ES-I3 (cell line): ENCODE data around the gene DENND6B.
A peak's percentile ranks its signal among the peaks of the same experiment; 100 is the strongest.

Experiments used
- H3K36me3 ChIP-seq: 2 replicates; pipeline ENCODE4 v1.6.1; 2013; ENCODE audit warnings: mild to moderate bottlenecking, low read length, control low read depth, moderate library complexity; ENCODE audit not compliant: insufficient read depth
- H3K4me1 ChIP-seq: 2 replicates; pipeline ENCODE4 v1.6.1; 2013; ENCODE audit warnings: mild to moderate bottlenecking, control low read depth, low read length; ENCODE audit not compliant: insufficient read depth
- H3K9ac ChIP-seq: 2 replicates; pipeline ENCODE4 v1.6.1; 2013; ENCODE audit warnings: low read depth, mild to moderate bottlenecking, low read length, moderate library complexity
- H3K9me3 ChIP-seq: 2 replicates; pipeline ENCODE4 v1.6.1; 2013; ENCODE audit warnings: mild to moderate bottlenecking, low read length, moderate library complexity; ENCODE audit not compliant: control insufficient read depth, insufficient read depth

The DENND6B gene

DNA sequence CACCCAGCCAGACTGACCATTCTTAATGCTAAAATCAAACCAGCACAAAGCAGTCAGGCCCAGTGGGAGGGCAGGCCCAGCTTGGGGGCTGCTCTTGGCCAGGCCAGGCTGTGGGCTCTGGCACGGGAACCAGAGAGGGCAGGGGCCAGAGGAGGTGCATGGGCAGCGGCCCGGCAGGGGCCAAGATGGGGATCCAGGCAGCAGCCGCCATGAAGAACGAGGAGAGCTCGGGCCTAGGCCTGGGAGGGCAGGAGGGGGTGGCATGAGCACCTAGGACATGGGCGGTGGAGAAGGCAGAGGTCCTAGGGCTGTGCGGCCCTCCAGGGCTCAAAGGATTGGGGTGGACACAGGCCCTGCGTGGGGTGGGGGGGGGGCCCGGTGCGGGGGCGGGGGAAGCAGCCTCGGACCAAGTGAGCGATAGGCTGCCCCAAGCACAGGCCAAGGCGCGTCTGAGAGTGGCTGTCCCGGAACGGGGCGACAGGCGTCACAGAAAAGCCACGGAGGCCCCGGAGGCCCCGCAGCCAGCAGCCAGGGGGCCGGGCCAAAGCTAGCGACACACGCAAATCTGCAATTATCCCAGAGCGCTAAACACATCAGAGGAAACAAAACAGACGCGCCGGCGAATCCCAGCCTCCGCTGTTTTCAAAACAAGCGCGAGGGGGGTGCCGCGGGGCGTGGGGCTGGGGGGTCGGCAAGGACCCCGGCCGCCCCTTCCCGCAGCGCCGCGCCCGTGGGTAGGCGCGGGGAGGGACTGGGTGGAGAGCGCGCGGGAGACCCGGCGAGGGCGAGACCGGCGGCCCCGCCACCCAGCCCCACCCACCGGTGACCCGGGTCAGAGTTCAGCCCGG lies 27.7 kb downstream of the DENND6B start:
- Histone ChIP-seq H3K36me3 (no peaks in the 10 kb centered on the region), H3K4me1 (peaks cover 9% of the 10 kb centered on the region), H3K9me3 (no peaks in the 10 kb centered on the region), H3K9ac (peak overlapping the region; percentile 43; the same call in 1 of the 2 replicates)

DNA sequence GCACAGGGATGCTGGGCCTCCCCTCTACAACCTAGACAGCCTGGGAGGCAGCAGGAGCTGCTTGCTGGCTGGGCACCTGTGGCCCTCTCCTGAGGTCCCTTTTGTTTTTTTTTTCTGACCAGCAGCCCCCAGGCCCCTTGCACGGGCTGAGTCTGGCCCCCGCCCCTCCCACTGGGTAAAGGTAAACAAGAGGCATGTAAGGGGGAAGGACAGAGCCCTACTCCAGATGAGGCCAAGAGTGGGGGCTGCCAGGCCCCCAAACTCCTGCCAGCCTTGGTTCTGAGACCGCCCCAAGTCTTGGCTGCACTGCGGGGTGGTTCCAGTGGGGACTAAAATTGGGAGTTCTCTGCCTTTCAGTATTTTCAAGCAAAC lies 28.6 kb downstream of the DENND6B start:
- Histone ChIP-seq H3K9me3 (no peaks in the 10 kb centered on the region), H3K36me3 (no peaks in the 10 kb centered on the region), H3K4me1 (peaks cover 14% of the 10 kb centered on the region), H3K9ac (no peak overlapping the region)

DNA sequence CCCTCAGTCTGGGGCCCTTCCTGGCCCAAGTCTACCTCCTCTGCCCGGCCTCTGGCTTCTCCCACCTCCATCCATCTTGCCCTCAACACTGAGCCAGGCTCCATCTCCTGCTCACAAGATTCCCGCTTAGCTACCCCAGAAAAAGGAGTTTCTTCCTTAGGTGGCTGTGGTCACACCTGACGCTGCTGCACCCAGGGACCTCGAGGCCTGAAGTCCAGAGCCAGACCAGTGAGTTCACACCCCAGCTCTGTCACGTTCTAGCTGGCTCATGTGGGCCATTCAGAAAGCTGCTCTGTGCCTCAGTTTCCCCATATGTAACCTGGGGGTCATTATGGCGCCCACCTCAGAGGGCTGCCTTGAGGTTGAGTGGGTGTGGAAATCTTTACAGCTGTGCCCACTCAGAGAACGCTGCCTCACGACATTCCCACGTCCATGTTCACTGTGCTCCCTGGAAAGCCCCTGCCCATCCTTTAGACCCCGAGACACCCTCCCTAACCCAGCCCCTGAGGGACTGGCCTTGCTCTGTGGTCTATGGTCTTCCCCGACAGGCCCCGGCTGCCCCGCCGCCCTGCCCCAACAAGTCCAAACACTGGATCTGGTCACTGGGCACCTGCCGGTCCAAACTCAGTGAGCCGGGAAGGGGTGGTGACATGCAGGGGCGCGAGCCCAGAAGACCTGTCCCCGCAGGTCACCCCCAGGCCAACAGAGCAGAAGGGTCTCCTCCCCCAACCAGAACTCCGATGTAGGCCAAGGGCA lies 29.1 kb downstream of the DENND6B start:
- Histone ChIP-seq H3K9me3 (no peaks in the 10 kb centered on the region), H3K9ac (no peak overlapping the region), H3K4me1 (peaks cover 19% of the 10 kb centered on the region), H3K36me3 (no peaks in the 10 kb centered on the region)

DNA sequence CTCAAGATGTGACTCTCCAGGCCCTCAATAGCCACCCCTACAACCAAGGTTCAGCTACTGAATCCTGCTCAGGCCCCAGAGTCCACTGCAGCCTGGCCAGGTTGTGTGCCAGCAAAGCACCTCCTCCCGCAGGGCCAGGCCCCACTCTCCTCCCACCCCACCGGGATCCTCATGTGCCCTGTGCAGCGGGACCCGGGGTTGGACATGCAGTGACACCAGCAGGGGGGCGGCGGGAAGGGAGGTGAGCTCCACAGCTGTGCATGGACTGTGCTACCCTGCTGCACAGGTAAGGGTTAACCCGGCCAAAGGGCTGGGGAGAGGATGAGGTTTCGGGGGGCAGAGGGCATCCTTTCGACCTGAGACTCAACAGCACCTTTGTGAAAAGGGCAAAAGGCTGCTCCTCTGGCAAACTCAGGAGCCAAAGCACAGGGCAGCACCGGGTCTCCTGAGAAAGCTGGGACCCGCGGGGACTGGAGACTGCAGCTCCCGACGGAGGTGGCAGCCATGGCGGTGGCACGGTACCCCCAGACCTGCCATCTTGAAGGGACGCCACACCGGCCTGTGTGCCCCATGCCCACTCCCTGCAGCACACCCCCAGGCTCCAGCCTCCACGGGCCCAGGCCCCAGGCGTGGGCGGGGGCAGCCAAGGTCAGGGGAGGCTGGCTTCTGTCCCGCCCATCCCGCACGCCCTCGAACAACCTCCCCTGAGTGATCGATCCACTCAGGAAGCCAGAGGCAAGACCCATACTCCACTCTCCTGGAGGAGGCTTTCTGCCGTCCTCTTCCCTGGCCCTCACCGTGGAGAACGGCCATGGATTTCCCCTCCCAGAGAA lies 29.9 kb downstream of the DENND6B start:
- H3K4me1 ChIP-seq: peaks cover 20% of the 10 kb centered on the region
- no peaks in the 10 kb centered on the region for H3K9me3 ChIP-seq
- H3K36me3 ChIP-seq: no peaks in the 10 kb centered on the region
- no peak overlapping the region for H3K9ac ChIP-seq

DNA sequence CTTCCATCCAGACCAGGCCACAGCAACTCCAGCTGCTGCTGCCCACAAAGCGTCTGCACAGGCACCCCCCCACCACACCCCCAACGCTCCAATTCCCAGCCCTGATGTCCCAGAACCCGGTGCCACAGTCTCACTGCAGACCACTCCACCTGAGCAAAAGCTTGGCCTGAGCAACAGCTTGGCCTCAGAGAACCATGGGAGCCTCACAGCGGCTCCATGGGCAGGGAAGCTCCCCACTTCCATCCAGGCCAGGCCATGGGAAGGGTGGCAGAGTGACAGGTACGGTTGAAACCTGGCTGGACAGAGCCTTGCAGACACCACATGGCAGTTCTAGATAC lies 32.5 kb downstream of the DENND6B start:
- H3K36me3 ChIP-seq: peaks cover 7% of the 10 kb centered on the region; the same call in 1 of the 2 replicates
- peaks cover 16% of the 10 kb centered on the region for H3K4me1 ChIP-seq
- no peak overlapping the region for H3K9ac ChIP-seq
- no peaks in the 10 kb centered on the region for H3K9me3 ChIP-seq

DNA sequence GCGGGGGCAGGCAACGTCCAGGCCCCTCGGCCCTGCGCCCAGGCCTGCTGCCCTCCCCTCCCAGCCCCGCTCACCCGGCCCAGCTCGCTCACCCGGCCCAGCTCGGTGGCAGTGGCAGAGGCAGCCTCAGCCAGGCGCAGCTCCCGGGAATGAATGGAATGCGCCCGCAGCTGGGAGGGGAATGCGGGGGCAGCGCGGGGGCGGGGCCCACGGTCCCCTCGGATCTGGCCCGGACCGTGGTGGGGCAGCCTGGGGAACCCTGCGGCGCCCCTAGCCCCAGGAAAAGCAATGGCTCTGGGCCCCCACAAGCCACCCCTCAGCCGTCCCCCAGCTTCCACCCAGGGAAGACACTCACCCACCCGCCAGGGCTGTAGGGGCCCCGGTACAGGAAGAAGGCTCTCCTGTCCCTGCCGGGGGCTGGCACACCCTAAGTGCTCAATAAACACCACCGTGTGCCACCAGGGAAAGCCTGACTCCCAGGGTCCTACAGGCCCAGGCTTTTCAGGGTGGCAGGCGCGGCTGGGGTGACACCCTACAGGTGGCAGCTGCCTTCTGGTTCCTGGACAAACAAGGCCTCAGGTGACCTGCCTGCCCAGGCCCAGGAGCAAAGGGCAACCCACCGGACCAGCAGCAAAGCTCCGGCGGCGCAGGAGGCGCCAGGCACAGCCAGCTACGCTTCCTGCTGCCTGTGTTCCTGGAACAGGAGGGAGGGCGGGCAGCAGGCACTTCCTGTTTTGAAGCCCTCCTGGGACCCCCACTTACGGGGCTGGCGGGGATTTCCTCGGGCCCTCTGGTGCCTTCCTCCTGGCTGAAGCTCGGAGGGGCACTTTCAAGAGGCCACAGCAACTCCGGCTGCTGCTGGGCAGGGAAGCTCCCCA lies 33.1 kb downstream of the DENND6B start:
- H3K4me1 ChIP-seq: peaks cover 16% of the 10 kb centered on the region
- H3K36me3 ChIP-seq: peaks cover 10% of the 10 kb centered on the region; the same call in 1 of the 2 replicates
- H3K9me3 ChIP-seq: no peaks in the 10 kb centered on the region
- H3K9ac ChIP-seq: peak overlapping the region; percentile 36; the same call in 1 of the 2 replicates

DNA sequence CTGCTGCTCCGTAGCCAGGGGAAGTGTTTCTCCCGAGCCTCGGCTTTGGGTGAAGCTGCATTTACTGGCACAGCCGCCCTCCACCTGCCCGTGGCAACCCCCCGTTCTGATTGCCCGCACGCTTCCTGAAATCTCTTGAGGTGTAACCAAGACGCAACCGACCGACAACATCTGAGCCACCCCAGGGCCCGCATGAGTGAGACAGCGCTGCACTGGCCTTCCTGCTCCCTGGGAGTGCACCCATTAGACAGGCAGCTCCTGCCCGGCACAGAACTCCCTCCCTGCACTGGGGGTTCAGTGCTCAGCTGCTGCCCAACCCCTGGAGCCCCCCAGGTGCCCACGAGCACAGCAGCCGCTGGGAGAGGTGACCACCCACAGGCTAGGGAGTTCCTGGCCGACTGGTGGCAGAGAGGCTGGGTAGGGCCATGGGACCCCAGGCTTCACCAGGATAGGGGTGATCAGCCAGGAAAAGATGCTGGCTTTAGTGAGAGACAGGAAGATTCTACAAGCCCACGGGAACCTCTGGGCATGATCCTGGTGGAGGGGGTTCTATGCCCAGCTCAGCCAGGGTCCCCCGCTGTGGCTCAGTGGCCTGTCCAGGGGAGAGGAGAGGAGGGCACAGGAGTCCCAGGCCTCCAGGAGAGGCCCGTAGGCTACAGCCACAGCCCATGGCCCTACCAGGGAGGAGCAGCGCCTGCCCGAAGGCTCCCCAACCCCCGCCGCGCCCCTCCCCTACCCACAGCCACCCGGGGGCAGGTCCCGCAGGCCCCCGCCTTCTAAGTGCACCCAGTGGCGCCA lies 34.0 kb downstream of the DENND6B start:
- Histone ChIP-seq H3K4me1 (peaks cover 16% of the 10 kb centered on the region), H3K36me3 (peaks cover 13% of the 10 kb centered on the region), H3K9me3 (no peaks in the 10 kb centered on the region), H3K9ac (0 out of 2 replicates have a peak overlapping the region, but pooled peaks have one; percentile 3)

DNA sequence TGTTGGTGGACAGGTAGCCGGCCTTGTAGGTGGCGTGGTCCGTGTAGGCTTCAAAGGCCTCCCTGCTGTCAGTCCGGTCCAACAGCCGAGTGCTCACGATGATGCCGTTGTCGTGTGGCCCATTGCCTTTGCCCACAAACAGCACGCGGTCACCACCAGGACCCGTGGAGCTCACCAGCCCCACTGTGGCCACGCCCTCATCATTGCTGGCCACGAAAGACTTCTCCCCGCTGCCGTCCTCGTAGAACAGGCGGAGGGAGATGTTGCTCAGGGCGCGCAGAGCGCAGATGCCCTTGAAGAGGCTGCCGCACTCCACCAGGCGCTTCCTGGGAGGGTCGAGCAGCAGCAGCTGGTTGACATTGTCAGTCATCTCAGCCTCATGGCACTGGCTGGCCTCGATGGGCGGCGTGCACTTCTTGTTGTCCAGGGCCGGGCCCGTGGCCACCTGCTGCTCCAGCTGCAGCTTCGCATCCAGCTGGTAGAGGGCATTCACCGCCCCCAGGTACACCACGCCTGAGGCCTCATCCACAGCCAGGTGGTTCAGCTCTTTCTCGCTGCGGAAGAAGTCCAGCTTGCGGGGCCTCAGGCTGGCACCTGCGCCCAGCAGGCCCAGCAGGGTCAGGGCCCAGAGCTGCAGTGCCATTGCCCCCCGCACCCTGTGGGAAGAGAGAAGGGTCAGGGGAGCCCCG lies 36.7 kb downstream of the DENND6B start:
- H3K9me3 ChIP-seq: no peaks in the 10 kb centered on the region
- H3K4me1 ChIP-seq: peaks cover 16% of the 10 kb centered on the region
- H3K36me3 ChIP-seq: peaks cover 13% of the 10 kb centered on the region
- H3K9ac ChIP-seq: no peak overlapping the region

DNA sequence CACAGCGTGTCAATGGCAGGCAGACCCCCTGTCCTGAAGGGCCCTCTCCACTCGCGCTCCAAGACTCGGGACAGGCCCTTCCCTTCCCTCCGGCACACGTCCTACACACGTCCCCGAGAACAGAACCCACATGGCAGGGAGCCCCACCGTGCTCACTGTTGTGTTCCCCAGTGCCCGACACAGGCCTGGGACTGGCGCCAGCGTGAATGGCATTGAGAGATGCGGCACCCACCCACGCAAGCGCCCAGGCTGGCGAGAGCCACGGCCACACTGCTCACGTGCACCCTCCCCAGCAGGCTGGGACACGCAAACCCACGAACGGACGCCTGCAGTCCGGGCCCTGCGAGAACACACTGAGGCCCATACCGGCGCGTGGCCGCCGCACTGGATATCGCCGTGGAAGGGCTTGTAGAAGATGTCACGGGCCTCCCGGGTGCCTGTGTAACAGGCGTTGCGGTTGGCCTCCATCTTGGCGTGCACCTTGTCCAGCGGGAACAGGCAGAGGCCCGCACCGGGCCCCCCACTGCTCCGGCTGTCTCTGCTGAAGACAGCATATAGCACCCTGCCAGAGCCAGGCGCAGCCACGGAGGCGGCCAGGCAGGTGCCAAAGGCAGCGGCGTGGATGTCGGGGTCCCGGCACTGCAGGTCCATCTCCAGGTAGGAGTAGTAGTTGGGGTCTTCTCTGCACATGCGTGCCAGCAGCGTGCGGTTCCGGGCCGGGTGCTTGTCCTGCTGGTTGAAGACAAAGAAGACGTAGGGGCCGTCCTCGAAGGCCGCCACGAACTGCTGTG lies 37.5 kb downstream of the DENND6B start:
- peaks cover 13% of the 10 kb centered on the region for H3K36me3 ChIP-seq
- H3K9ac ChIP-seq: no peak overlapping the region
- peaks cover 14% of the 10 kb centered on the region for H3K4me1 ChIP-seq
- H3K9me3 ChIP-seq: no peaks in the 10 kb centered on the region

DNA sequence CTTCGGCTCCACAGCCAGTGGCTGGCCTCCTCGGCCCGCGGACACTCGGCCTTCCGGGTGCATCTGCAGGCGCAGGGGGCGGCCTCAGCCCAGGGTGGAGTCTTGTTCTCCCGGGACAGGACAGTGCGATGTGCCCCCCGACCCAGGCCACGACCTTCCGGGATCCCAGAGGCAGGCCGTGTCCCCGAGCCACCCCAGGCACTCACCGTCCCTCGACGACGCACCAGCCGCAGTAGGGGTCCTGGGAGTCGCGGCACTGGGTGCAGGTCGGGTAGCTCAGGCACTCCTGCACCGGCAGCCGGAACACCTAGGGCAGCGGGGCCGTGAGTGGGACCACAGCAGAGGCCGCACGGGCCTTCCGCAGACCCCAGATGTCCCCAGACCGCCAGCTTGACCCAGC lies 39.1 kb downstream of the DENND6B start:
- Histone ChIP-seq H3K9ac (no peak overlapping the region), H3K9me3 (no peaks in the 10 kb centered on the region), H3K4me1 (peaks cover 1% of the 10 kb centered on the region; the same call in 1 of the 2 replicates), H3K36me3 (peaks cover 13% of the 10 kb centered on the region)

DNA sequence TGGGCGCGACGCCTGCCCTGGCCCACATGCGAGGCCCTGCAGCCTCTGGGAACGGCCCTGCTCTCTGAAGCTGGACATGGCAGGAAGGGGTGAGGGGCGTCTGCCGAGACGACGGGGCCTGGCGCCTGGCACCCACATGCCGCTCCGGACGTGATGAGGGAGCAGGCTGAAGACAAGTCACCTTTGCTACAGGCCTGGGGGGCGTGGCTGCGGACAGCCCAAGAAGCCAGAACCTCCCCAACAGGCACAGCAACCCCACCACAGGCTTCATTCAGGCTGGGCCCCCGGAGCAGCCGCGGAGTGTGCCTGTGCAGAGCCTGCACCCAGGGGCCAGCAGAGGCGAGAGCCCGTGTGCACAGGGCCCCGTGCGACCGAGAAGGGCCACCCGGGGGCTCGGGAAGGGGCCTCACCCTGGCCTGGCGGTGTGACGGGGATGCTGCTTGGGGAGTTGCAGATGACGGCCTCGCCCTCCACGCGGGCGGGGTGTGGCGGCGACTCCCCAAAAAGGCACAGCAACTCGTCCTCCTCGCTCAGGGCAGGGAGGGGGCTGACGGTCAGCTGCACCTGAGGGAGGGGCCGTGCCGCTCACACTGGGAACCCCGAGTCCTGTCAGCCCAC lies 40.0 kb downstream of the DENND6B start:
- Histone ChIP-seq H3K9ac (no peak overlapping the region), H3K4me1 (no peaks in the 10 kb centered on the region), H3K36me3 (peaks cover 13% of the 10 kb centered on the region), H3K9me3 (no peaks in the 10 kb centered on the region)

DNA sequence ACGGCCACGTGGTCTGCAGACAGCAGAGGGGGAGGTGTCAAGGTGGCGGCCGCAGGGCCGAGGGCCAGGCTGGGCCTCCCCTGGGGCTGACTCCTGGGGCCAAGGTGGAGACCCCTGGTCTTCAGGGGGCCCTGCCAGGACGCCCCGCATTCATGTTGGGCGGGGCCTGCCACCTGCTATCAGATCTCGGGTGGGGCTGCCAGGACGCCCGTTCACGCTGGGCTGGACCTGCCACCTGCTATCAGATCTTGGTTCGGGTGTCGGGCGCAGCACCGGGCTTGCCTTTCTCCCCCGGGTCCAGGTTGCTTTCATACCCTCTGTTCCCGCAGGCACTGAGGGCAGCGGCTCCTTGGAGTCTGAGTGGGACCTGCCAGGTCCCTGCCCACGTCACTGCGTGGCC lies 40.5 kb downstream of the DENND6B start:
- Histone ChIP-seq H3K36me3 (peaks cover 13% of the 10 kb centered on the region), H3K4me1 (no peaks in the 10 kb centered on the region), H3K9me3 (no peaks in the 10 kb centered on the region), H3K9ac (no peak overlapping the region)
